Upper lobe of left lung (tissue), 4 donors: ENCODE results near the gene GSG1L.

ENCODE experiments used
- EP300 ChIP-seq, 4 donors: sonication (generic); formaldehyde crosslinking; IDR thresholded peaks; one replicate each; pipeline ENCODE4 v1.5.1; 2017; ENCODE audit warnings: antibody characterized with exemption in 4 of 4, control low read depth in 2 of 4
- POLR2A ChIP-seq, 4 donors: fragments of 450-650 bp; IDR thresholded peaks; one replicate each; pipeline ENCODE4 v1.5.1; 2016 to 2017; ENCODE audit warnings: antibody characterized with exemption in 4 of 4, mild to moderate bottlenecking in 2 of 4
- TF ChIP-seq, protein P1 (sequence below), 6 experiments: fragments of 450-650 bp in 4 of 6; fragments of 200-600 bp in 2 of 6; sonication (generic) in 2 of 6; IDR thresholded peaks; one replicate each; pipeline ENCODE4 v1.5.1; 2016 to 2019; ENCODE audit warnings: antibody characterized with exemption in 6 of 6

DNA sequence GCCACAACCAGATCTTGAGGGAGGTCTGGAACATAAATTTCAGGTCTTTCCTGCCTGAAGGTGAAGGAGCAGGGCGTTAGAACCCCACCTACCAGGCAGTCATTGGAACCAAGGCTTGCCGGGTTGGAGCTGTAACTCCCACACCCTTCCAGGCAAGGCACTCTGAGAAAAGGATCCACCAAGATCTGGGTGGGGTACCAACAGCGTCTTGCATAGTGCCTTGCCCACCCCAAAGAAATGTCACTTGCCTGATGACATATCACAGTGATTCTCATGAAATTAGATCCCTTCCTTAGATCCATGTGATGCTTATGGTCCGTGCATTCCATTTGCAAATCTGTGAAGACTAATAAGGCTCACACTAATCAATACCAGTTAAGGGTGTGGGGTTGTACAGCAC, 312.3 kb downstream of the GSG1L start:
- TF ChIP-seq POLR2A (IDR thresholded peaks at IDR 0.05): no peak
- TF ChIP-seq, protein P1, sequence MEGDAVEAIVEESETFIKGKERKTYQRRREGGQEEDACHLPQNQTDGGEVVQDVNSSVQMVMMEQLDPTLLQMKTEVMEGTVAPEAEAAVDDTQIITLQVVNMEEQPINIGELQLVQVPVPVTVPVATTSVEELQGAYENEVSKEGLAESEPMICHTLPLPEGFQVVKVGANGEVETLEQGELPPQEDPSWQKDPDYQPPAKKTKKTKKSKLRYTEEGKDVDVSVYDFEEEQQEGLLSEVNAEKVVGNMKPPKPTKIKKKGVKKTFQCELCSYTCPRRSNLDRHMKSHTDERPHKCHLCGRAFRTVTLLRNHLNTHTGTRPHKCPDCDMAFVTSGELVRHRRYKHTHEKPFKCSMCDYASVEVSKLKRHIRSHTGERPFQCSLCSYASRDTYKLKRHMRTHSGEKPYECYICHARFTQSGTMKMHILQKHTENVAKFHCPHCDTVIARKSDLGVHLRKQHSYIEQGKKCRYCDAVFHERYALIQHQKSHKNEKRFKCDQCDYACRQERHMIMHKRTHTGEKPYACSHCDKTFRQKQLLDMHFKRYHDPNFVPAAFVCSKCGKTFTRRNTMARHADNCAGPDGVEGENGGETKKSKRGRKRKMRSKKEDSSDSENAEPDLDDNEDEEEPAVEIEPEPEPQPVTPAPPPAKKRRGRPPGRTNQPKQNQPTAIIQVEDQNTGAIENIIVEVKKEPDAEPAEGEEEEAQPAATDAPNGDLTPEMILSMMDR (IDR thresholded peaks at IDR 0.05): no peak
- no peak for TF ChIP-seq EP300 (IDR thresholded peaks at IDR 0.05)
